Natural killer cell (primary cell): ENCODE data around the gene TGFBR3. TPM values are rescaled to one million over a fixed set of nuclear protein-coding genes. Genes with fewer than 3 reads are reported as not detected.
"Not testable (repeated sequence)": the region's sequence is repeated elsewhere in the genome, so short reads cannot be mapped to it uniquely, and the experiment has no call there.

ENCODE experiments used
- ATAC-seq, 3 donors: fragments of 150-1000 bp in 2 of 3; fragments of 200-7000 bp in 1 of 3; cut with Tn5 transposase; 1 replicate in 1 of 3; 2 replicates in 2 of 3; pipeline ENCODE4 v1.10.0; 2021; ENCODE audit warnings: mild to moderate bottlenecking in 2 of 3, moderate library complexity in 2 of 3
- DNase-seq, 2 donors: peaks; one replicate each; pipeline versions ENCODE4 v3.0.0 to v3.0.0-alpha.2; 2013 to 2021; ENCODE audit warnings: mixed read lengths in 1 of 2
- H3K27ac ChIP-seq: one replicate; pipeline ENCODE4 v1.5.1; 2013; ENCODE audit warnings: mild to moderate bottlenecking, low read length
- H3K27me3 ChIP-seq: one replicate; pipeline ENCODE4 v1.6.1; 2013; ENCODE audit warnings: low read length; ENCODE audit not compliant: control insufficient read depth, insufficient read depth
- H3K36me3 ChIP-seq: one replicate; pipeline ENCODE4 v1.6.1; 2013; ENCODE audit warnings: low read length; ENCODE audit not compliant: control insufficient read depth, insufficient read depth
- H3K4me1 ChIP-seq: one replicate; pipeline ENCODE4 v1.6.1; 2013; ENCODE audit warnings: low read length; ENCODE audit not compliant: control insufficient read depth, insufficient read depth
- H3K4me3 ChIP-seq: one replicate; pipeline ENCODE4 v1.5.1; 2013; ENCODE audit warnings: low read length
- H3K9me3 ChIP-seq: one replicate; pipeline ENCODE4 v1.6.1; 2013; ENCODE audit warnings: low read length; ENCODE audit not compliant: control insufficient read depth, insufficient read depth
- H3K27ac Mint-ChIP-seq, 2 donors: one replicate each; pipeline ENCODE4 v1.8.0; 2022; ENCODE audit warnings: mild to moderate bottlenecking in 2 of 2, mixed read lengths in 2 of 2, moderate library complexity in 1 of 2
- H3K27me3 Mint-ChIP-seq, 2 donors: one replicate each; pipeline ENCODE4 v1.8.0; 2022; ENCODE audit warnings: low read depth in 2 of 2, mixed read lengths in 2 of 2
- H3K36me3 Mint-ChIP-seq: one replicate; pipeline ENCODE4 v1.8.0; 2022; ENCODE audit warnings: mixed read lengths
- H3K4me1 Mint-ChIP-seq, 2 donors: one replicate each; pipeline ENCODE4 v1.8.0; 2022; ENCODE audit warnings: mixed read lengths in 2 of 2
- H3K4me3 Mint-ChIP-seq: one replicate; pipeline ENCODE4 v1.8.0; 2022; ENCODE audit warnings: mild to moderate bottlenecking, moderate library complexity, mixed read lengths
- H3K9me3 Mint-ChIP-seq, 2 donors: one replicate each; pipeline ENCODE4 v1.8.0; 2022; ENCODE audit warnings: mixed read lengths in 2 of 2
- CTCF ChIP-seq: fragments of 200-600 bp; IDR thresholded peaks from one replicate; pipeline ENCODE4 v1.8.0; 2022; ENCODE audit warnings: antibody characterized with exemption
- WGBS: methylation state at CpG from one replicate; pipeline ENCODE4 v1.1.7; 2013; ENCODE audit warnings: missing lambda C conversion rate; ENCODE audit not compliant: insufficient coverage; 5-methylcytosine and 5-hydroxymethylcytosine counted together
- intact Hi-C: fragments of 100-400 bp; cut with micrococcal nuclease; formaldehyde crosslinking; loops from one replicate; pipeline ENCODE4 v1.14.2; 2022
- total RNA-seq, 4 donors: library from RNA; stranded (reverse); fragments of 120-200 nt in 1 of 4; gene quantifications; one replicate each; pipeline versions ENCODE4 v1.2.3 to v1.2.4, GENCODE V29; 2013 to 2022

The TGFBR3 gene
- total RNA-seq, 3 donors from 2014 or later (not counting 1 experiment from before 2014, with no cell fraction given), result 225 to 274 (median 243) TPM

DNA sequence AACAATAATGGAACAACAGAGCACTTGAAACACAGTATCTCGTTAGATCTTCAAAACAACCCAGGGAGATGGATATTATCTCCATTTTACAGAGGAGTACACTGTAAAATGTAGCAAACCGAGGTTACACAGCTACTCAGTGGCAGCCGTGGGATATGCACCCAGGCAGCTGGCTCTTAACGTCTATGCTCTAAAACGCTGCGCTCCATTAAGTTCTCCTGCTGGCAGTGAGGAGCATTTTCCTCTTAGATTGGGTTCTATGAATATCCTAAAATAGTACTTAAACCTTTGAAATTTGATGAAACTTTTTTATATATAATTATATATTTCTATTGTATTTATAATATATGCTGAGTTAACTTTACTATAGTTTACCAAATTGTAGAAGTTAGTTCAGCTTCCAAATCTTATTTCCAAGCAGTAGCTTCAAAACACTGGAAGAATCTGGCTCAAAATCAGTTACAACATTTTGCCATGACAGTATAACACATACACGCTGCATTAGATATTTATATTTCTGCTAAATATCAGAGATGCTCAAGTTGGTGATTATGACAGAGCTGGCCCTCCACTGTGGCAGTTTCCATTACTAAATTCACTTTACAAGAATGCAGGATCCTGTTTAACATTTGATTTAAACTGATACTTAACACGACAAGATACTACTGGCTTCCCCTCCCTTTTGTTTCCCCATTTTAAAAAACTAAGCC lies 49.5 kb downstream of the TGFBR3 start:
- intact Hi-C loops, result no loop called here
- Histone ChIP-seq H3K9me3 (no peaks in the 10 kb centered on the region), H3K4me3 (no peak overlapping the region), H3K27ac (no peak overlapping the region), H3K4me1 (no peaks in the 10 kb centered on the region), H3K36me3 (peaks cover 2% of the 10 kb centered on the region), H3K27me3 (no peaks in the 10 kb centered on the region)
- H3K4me3 Mint-ChIP-seq, result no peak overlapping the region
- ATAC-seq (no peak), DNase-seq (no peak)
- H3K36me3 Mint-ChIP-seq, result no peaks in the 10 kb centered on the region
- H3K4me1 Mint-ChIP-seq, result peaks cover 50 to 53% of the 10 kb centered on the region in 2 donors
- no peak for TF ChIP-seq CTCF
- H3K27ac Mint-ChIP-seq, result peak overlapping the region; percentile 39 to 82
- no peaks in the 10 kb centered on the region for H3K27me3 Mint-ChIP-seq
- 84% methylated on average over 7 of the region's 8 CpGs for WGBS
- H3K9me3 Mint-ChIP-seq, result no peaks in the 10 kb centered on the region

GRCh38 chr1:91835087-91835521 lies 50.8 kb downstream of the TGFBR3 start:
- no peak for ATAC-seq
- H3K36me3 ChIP-seq, result peaks cover 2% of the 10 kb centered on the region
- no peaks in the 10 kb centered on the region for H3K36me3 Mint-ChIP-seq
- no CpG with 5 or more reads among the region's 1 CpG for WGBS
- H3K27ac Mint-ChIP-seq, result peak overlapping the region; percentile 81 to 87
- H3K27me3 Mint-ChIP-seq, result no peaks in the 10 kb centered on the region
- no peak overlapping the region for H3K27ac ChIP-seq
- H3K4me3 ChIP-seq, result no peak overlapping the region
- H3K4me1 ChIP-seq, result peaks cover 11% of the 10 kb centered on the region
- peak overlapping the region; percentile 11 for H3K4me3 Mint-ChIP-seq
- H3K9me3 Mint-ChIP-seq, result no peaks in the 10 kb centered on the region
- no peaks in the 10 kb centered on the region for H3K27me3 ChIP-seq
- DNase-seq, result no peak
- H3K9me3 ChIP-seq, result no peaks in the 10 kb centered on the region
- no peak for TF ChIP-seq CTCF
- H3K4me1 Mint-ChIP-seq, result peaks cover 61 to 63% of the 10 kb centered on the region in 2 donors
- intact Hi-C loops, result no loop called here

GRCh38 chr1:91834549-91834948 lies 51.4 kb downstream of the TGFBR3 start:
- not testable (repeated sequence) for H3K27me3 ChIP-seq, H3K9me3 Mint-ChIP-seq, ATAC-seq, H3K27ac ChIP-seq, H3K4me3 Mint-ChIP-seq, H3K36me3 ChIP-seq, H3K36me3 Mint-ChIP-seq, DNase-seq, H3K27me3 Mint-ChIP-seq, H3K4me3 ChIP-seq, H3K9me3 ChIP-seq
- H3K4me1 ChIP-seq, result peaks cover 17% of the 10 kb centered on the region
- intact Hi-C loops, result loop anchor here (5.0 kb wide), 1 partner anchor 38 kb away; no protein-coding TSS in a partner anchor
- H3K27ac Mint-ChIP-seq, result peak overlapping the region; percentile 81 to 87
- WGBS, result 94% methylated on average over 7 of the region's 7 CpGs
- H3K4me1 Mint-ChIP-seq, result peaks cover 65 to 69% of the 10 kb centered on the region in 2 donors

- no peak overlapping the region for H3K4me3 Mint-ChIP-seq
These were observed 52.0 kb downstream of the TGFBR3 start for GRCh38 chr1:91833946-91834345.

More at GRCh38 chr1:91833946-91834345, 52.0 kb downstream of the TGFBR3 start:
- Histone ChIP-seq H3K27me3 (no peaks in the 10 kb centered on the region), H3K9me3 (no peaks in the 10 kb centered on the region), H3K4me3 (no peak overlapping the region), H3K4me1 (peaks cover 22% of the 10 kb centered on the region), H3K36me3 (peaks cover 2% of the 10 kb centered on the region), H3K27ac (no peak overlapping the region)
- peaks cover 65 to 66% of the 10 kb centered on the region in 2 donors for H3K4me1 Mint-ChIP-seq
- no peaks in the 10 kb centered on the region for H3K27me3 Mint-ChIP-seq
- DNase-seq (no peak), ATAC-seq (no peak)
- peak overlapping the region; percentile 81 to 87 for H3K27ac Mint-ChIP-seq
- intact Hi-C loops, result loop anchor here (5.0 kb wide), 1 partner anchor 38 kb away; no protein-coding TSS in a partner anchor
- 90% methylated on average over 1 of the region's 1 CpG for WGBS
- H3K36me3 Mint-ChIP-seq, result no peaks in the 10 kb centered on the region
- no peak for TF ChIP-seq CTCF
- no peaks in the 10 kb centered on the region for H3K9me3 Mint-ChIP-seq
